ENCODE measurements around the gene CIB4.

CIB4 gene

DNA sequence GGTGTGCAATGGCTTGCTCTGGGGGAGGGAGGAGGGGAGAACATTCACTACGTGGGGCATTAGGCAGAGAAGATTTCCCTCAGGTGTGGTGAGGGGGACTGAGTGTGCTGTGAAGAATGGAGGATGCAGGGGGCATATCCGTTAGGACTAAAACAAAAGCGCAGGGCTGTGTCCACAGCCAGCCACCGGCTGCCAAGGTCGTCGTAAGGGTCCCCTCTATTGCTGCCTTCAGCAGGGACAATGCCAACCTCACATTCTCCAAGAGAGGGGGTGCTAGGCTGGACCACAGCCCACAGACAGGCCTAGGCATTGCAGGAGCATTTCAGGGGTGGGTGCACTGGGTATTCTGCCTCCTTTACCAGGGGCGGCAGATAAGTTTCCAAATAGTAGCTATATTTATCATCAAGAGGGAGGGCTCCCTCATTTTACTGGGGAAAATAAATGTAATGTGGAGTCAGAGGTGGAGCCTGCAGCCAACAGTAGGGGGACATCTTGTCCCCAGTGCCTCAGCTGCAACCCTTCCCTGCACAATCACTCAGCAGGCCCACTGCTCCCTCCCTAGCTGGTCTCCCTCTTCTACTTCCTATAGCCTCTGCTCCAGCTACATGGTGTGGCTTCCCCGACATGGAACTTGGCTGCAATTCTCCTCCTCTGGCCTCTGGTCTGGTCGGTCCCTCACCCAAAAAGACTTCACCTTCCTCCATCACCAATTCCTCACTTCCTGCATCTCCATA is 88.4 kb downstream of the CIB4 start:
- no peak for ATAC-seq
- TF ChIP-seq RARB (CRISPR knock-in tag; IDR thresholded peaks at IDR 0.05) (no peak), ESRRG (CRISPR knock-in tag; IDR thresholded peaks at IDR 0.05) (no peak), PPARA (CRISPR knock-in tag; IDR thresholded peaks at IDR 0.05; ENCODE audit: borderline replicate concordance) (no peak), CSRNP3 (CRISPR knock-in tag; IDR thresholded peaks at IDR 0.05) (no peak), SNAI2 (CRISPR knock-in tag; IDR thresholded peaks at IDR 0.05) (no peak), POU6F1 (CRISPR knock-in tag; IDR thresholded peaks at IDR 0.05; ENCODE audit: borderline replicate concordance, low read depth) (no peak), ARNTL (CRISPR knock-in tag; IDR thresholded peaks at IDR 0.05; ENCODE audit: borderline replicate concordance, low read depth) (no peak), BACH2 (CRISPR knock-in tag; IDR thresholded peaks at IDR 0.05; ENCODE audit: borderline replicate concordance) (no peak), TCF4 (CRISPR knock-in tag; IDR thresholded peaks at IDR 0.05; ENCODE audit: borderline replicate concordance) (no peak), ZFP30 (CRISPR knock-in tag; IDR thresholded peaks at IDR 0.05) (no peak)
- TF ChIP-seq, protein P1, sequence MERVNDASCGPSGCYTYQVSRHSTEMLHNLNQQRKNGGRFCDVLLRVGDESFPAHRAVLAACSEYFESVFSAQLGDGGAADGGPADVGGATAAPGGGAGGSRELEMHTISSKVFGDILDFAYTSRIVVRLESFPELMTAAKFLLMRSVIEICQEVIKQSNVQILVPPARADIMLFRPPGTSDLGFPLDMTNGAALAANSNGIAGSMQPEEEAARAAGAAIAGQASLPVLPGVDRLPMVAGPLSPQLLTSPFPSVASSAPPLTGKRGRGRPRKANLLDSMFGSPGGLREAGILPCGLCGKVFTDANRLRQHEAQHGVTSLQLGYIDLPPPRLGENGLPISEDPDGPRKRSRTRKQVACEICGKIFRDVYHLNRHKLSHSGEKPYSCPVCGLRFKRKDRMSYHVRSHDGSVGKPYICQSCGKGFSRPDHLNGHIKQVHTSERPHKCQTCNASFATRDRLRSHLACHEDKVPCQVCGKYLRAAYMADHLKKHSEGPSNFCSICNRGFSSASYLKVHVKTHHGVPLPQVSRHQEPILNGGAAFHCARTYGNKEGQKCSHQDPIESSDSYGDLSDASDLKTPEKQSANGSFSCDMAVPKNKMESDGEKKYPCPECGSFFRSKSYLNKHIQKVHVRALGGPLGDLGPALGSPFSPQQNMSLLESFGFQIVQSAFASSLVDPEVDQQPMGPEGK (CRISPR knock-in tag; IDR thresholded peaks at IDR 0.05; ENCODE audit: borderline replicate concordance): no peak

DNA sequence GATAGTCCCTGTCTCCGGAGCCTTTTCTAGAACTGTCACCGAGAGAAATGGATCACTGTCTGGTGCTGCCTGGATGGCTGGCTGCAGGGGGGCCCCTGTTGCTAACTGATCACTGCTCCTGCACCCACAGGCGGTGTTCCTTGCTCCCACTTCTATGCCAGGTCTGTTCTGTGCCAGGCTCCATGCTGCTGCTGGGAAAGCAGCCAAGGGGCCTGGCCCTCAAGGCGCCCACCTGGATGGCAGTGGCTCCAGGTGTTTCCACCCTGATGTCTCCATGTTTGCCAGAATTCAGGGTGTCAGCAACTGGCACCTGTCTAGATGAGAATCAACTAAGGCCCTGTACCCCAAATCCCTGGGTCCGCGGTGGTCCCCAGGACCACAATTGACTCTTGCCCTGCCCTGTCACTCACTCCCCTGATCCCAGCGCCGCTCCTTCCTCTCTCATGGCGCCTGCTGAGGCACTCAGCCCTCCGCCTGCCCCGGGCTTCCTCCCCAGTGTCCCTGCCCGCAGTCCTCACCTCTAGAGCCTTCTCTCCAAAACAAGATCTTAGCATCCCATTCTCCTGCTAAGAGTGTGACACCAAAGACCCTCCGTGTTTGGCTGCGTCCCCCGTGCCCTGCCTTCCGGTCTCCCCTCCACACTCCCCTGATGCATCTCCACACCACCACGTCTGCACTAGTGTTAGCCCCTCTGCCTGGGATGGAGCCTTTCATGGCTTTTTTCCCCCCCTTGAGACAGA is 90.7 kb downstream of the CIB4 start:
- no peak for ATAC-seq
- TF ChIP-seq RARB (CRISPR knock-in tag; IDR thresholded peaks at IDR 0.05) (no peak), TCF4 (CRISPR knock-in tag; IDR thresholded peaks at IDR 0.05; ENCODE audit: borderline replicate concordance) (no peak), ZNF70 (CRISPR knock-in tag; IDR thresholded peaks at IDR 0.05) (no peak), OSR1 (CRISPR knock-in tag; IDR thresholded peaks at IDR 0.05) (no peak), CSRNP3 (CRISPR knock-in tag; IDR thresholded peaks at IDR 0.05) (no peak), BACH2 (CRISPR knock-in tag; IDR thresholded peaks at IDR 0.05; ENCODE audit: borderline replicate concordance) (no peak), PPARA (CRISPR knock-in tag; IDR thresholded peaks at IDR 0.05; ENCODE audit: borderline replicate concordance) (no peak), ISL1 (CRISPR knock-in tag; IDR thresholded peaks at IDR 0.05) (no peak), TSHZ2 (CRISPR knock-in tag; IDR thresholded peaks at IDR 0.05) (no peak), ZFP30 (CRISPR knock-in tag; IDR thresholded peaks at IDR 0.05) (no peak), GLIS3 (CRISPR knock-in tag; IDR thresholded peaks at IDR 0.05) (no peak), ZNF8 (CRISPR knock-in tag; IDR thresholded peaks at IDR 0.05) (no peak), SNAI2 (CRISPR knock-in tag; IDR thresholded peaks at IDR 0.05) (no peak), TOX (CRISPR knock-in tag; IDR thresholded peaks at IDR 0.05; ENCODE audit: borderline replicate concordance) (no peak), CSDC2 (CRISPR knock-in tag; IDR thresholded peaks at IDR 0.05) (no peak)
- TF ChIP-seq, protein P2, sequence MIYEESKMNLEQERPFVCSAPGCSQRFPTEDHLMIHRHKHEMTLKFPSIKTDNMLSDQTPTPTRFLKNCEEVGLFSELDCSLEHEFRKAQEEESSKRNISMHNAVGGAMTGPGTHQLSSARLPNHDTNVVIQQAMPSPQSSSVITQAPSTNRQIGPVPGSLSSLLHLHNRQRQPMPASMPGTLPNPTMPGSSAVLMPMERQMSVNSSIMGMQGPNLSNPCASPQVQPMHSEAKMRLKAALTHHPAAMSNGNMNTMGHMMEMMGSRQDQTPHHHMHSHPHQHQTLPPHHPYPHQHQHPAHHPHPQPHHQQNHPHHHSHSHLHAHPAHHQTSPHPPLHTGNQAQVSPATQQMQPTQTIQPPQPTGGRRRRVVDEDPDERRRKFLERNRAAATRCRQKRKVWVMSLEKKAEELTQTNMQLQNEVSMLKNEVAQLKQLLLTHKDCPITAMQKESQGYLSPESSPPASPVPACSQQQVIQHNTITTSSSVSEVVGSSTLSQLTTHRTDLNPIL (CRISPR knock-in tag; IDR thresholded peaks at IDR 0.05; ENCODE audit: low read depth): no peak

Measured in SK-N-SH treated with all-trans-retinoic acid at 6 μM for 48 hours (cell line).